Right lobe of liver (tissue), 4 donors: ENCODE results near the gene SPINK1.

Experiments used
- CTCF ChIP-seq, 4 donors: fragments of 200-600 bp in 3 of 4; fragments of 450-650 bp in 1 of 4; IDR thresholded peaks; one replicate each; pipeline versions ENCODE4 v1.5.1 to v1.8.0; 2016 to 2022; ENCODE audit warnings: antibody characterized with exemption in 4 of 4, mild to moderate bottlenecking in 2 of 4
- POLR2A ChIP-seq: fragments of 450-650 bp; IDR thresholded peaks from one replicate; pipeline ENCODE4 v1.6.1; 2017; ENCODE audit warnings: antibody characterized with exemption, mild to moderate bottlenecking
- donor health status: DM: no; HTN: no; CAD: no.
- donor health status: DM: no; HTN: no; CAD: no.
- donor health status: DM: no; HTN: yes; CAD: no.

- TF ChIP-seq CTCF (IDR thresholded peaks at IDR 0.05): no peak
- no peak for TF ChIP-seq POLR2A
These were observed 17.8 kb upstream of the SPINK1 start for GRCh38 chr5:147849226-147849625.
